Endothelial cell of umbilical vein (primary cell): ENCODE data around the gene HIVEP1. TPM values are rescaled to one million over a fixed set of nuclear protein-coding genes. Genes with fewer than 3 reads are reported as not detected.

Experiments
- BruUV-seq: library from RNA; stranded (reverse); fragments of 400-500 nt; replicated peaks from 2 replicates; lab custom pipeline; 2021; lab: Mats Ljungman, UMichigan
- CTCF ChIA-PET: fragments of 300-600, 350-600 bp; sonication (Branson Sonifier 250); formaldehyde crosslinking; loops from one replicate; lab custom pipeline; 2021; ENCODE audit warnings: antibody characterized with exemption, inconsistent platforms; lab: Charles Lee
- POLR2A ChIA-PET: fragments of 300-600, 350-600 bp; sonication (Branson Sonifier 250); formaldehyde crosslinking; loops from one replicate; lab custom pipeline; 2021; ENCODE audit warnings: antibody characterized with exemption, inconsistent platforms; lab: Charles Lee
- DNase-seq: peaks from one replicate; pipeline ENCODE4 v3.0.0-alpha.2; 2011; ENCODE audit warnings: low read depth, low spot score
- FAIRE-seq: peaks from 2 replicates; lab custom pipeline; 2011; peaks lifted over from hg19 to GRCh38; lab: Jason Lieb, UNC
- H2AFZ ChIP-seq: 2 replicates; pipeline ENCODE4 v1.6.0; 2012; ENCODE audit warnings: low read depth, low read length, control low read depth, inconsistent platforms
- H3K27ac ChIP-seq: 2 replicates; pipeline ENCODE4 v1.5.1; 2011; ENCODE audit warnings: low read depth, mild to moderate bottlenecking, control low read depth, low read length, moderate library complexity; ENCODE audit not compliant: insufficient read depth
- H3K27me3 ChIP-seq, 2 experiments: 2 replicates each; pipeline versions ENCODE4 v1.6.0 to v1.6.1; 2011; ENCODE audit warnings: low read length in 2 of 2, mixed read lengths in 1 of 2; ENCODE audit not compliant: control insufficient read depth in 2 of 2, insufficient read depth in 2 of 2
- H3K36me3 ChIP-seq, 2 experiments: 2 replicates in 1 of 2; 3 replicates in 1 of 2; pipeline ENCODE4 v1.5.1; 2011; ENCODE audit warnings: low read length in 2 of 2, mild to moderate bottlenecking in 1 of 2, moderate library complexity in 1 of 2; ENCODE audit not compliant: control insufficient read depth in 2 of 2, insufficient read depth in 2 of 2; ENCODE audit errors: extremely low read depth in 1 of 2
- H3K4me1 ChIP-seq: 3 replicates; pipeline ENCODE4 v1.5.1; 2011; ENCODE audit warnings: mild to moderate bottlenecking, low read length; ENCODE audit not compliant: control insufficient read depth, insufficient read depth; ENCODE audit errors: extremely low read depth
- H3K4me2 ChIP-seq: 2 replicates; pipeline ENCODE4 v1.6.1; 2011; ENCODE audit warnings: low read length, control low read depth, mixed read lengths; ENCODE audit not compliant: insufficient read depth
- H3K4me3 ChIP-seq, 3 experiments: fragments of 200-600 bp in 1 of 3; sonication (generic), shearing (Covaris generic) in 1 of 3; replicated peaks in 1 of 3; 2 replicates each; pipeline ENCODE4 v1.5.1; 2011 to 2016; ENCODE audit warnings: control low read depth in 3 of 3, low read length in 3 of 3, mild to moderate bottlenecking in 2 of 3, inconsistent platforms in 1 of 3, low read depth in 1 of 3, moderate library complexity in 1 of 3; ENCODE audit not compliant: insufficient read depth in 1 of 3
- H3K79me2 ChIP-seq: 2 replicates; pipeline ENCODE4 v1.6.0; 2012; ENCODE audit warnings: low read length, inconsistent platforms; ENCODE audit not compliant: control insufficient read depth, insufficient read depth
- H3K9ac ChIP-seq: replicated peaks from 2 replicates; pipeline ENCODE3; 2011; ENCODE audit warnings: low read length, control low read depth; ENCODE audit not compliant: insufficient read depth; ENCODE audit errors: extremely low read depth
- H3K9me1 ChIP-seq: replicated peaks from 3 replicates; pipeline ENCODE4 v1.6.0; 2011; ENCODE audit warnings: mild to moderate bottlenecking, low read length; ENCODE audit not compliant: control insufficient read depth, insufficient read depth; ENCODE audit errors: extremely low read depth
- H3K9me3 ChIP-seq: replicated peaks from 2 replicates; pipeline ENCODE4 v1.5.1; 2012; ENCODE audit warnings: low read length, inconsistent platforms; ENCODE audit not compliant: control insufficient read depth, insufficient read depth
- H4K20me1 ChIP-seq: replicated peaks from 2 replicates; pipeline ENCODE3; 2011; ENCODE audit warnings: mild to moderate bottlenecking, low read length; ENCODE audit not compliant: control insufficient read depth, insufficient read depth; ENCODE audit errors: extremely low read depth
- EZH2 ChIP-seq: IDR thresholded peaks from 2 replicates; pipeline ENCODE4 v1.6.1; 2012; ENCODE audit warnings: borderline replicate concordance, low read depth, mild to moderate bottlenecking, moderate library complexity, low read length, inconsistent platforms; ENCODE audit not compliant: severe bottlenecking
- FOS ChIP-seq: IDR thresholded peaks from 2 replicates; pipeline ENCODE4 v1.6.1; 2011; ENCODE audit warnings: mild to moderate bottlenecking, low read length, moderate library complexity, borderline replicate concordance; ENCODE audit not compliant: insufficient read depth
- GATA2 ChIP-seq: IDR thresholded peaks from 2 replicates; pipeline ENCODE4 v1.7.0; 2011; ENCODE audit warnings: low read depth, mild to moderate bottlenecking, moderate library complexity, mixed read lengths, low read length; ENCODE audit not compliant: insufficient read length, insufficient read depth
- JUN ChIP-seq: IDR thresholded peaks from 2 replicates; pipeline ENCODE4 v1.6.1; 2011; ENCODE audit warnings: borderline replicate concordance, low read depth; ENCODE audit not compliant: insufficient read length, insufficient read depth
- MAX ChIP-seq: IDR thresholded peaks from 2 replicates; pipeline ENCODE4 v1.6.1; 2011; ENCODE audit not compliant: insufficient read depth, insufficient read length
- MYC ChIP-seq: IDR thresholded peaks from one replicate; pipeline ENCODE4 v1.6.1; 2011; ENCODE audit warnings: mild to moderate bottlenecking, low read depth, low read length
- POLR2A ChIP-seq: IDR thresholded peaks from 2 replicates; pipeline ENCODE4 v1.6.1; 2012; ENCODE audit warnings: low read depth, mild to moderate bottlenecking, control low read depth, low read length
- POLR2AphosphoS5 ChIP-seq: IDR thresholded peaks from 2 replicates; pipeline ENCODE4 v1.6.1; 2012; ENCODE audit warnings: low read depth, mild to moderate bottlenecking, control low read depth, low read length, moderate library complexity; ENCODE audit not compliant: insufficient read depth
- dilution Hi-C: fragments of 300-500 bp; cut with MboI; formaldehyde crosslinking; loops from one replicate; pipeline ENCODE4 v1.15.0; 2019; ENCODE audit warnings: low sequenced_read_pairs; ENCODE audit not compliant: extremely low pct_ligation_motif_present
- intact Hi-C: fragments of 100-400 bp; cut with micrococcal nuclease; formaldehyde crosslinking; loops from one replicate; pipeline ENCODE4 v1.10.0; 2022
- polyA plus RNA-seq, 4 experiments: library from polyadenylated mRNA; depleted of rRNA in 3 of 4; stranded (reverse) in 3 of 4; unstranded in 1 of 4; fragments of >200 nt; gene quantifications; 2 replicates each; pipeline versions ENCODE4 v1.2.1 to v1.2.3, GENCODE V29; 2011 to 2012; ENCODE audit warnings: missing spikeins in 1 of 4
- total RNA-seq: library from RNA; stranded (reverse); gene quantifications from 2 replicates; pipeline ENCODE4 v1.2.3, GENCODE V29; 2021
- TF ChIP-seq, protein P1 (sequence below), 2 donors: IDR thresholded peaks; 1 replicate in 1 of 2; 2 replicates in 1 of 2; pipeline ENCODE4 v1.5.1; 2011; ENCODE audit warnings: low read length in 2 of 2, mild to moderate bottlenecking in 2 of 2, moderate library complexity in 2 of 2, control low read depth in 1 of 2, inconsistent platforms in 1 of 2, low read depth in 1 of 2; ENCODE audit not compliant: insufficient read depth in 1 of 2; ENCODE audit errors: extremely low read depth in 1 of 2

The HIVEP1 gene
- total and polyA plus RNA-seq, 2 donors (not counting 3 experiments of a cell fraction or from before 2014, with no cell fraction given), result 33.5 to 49.2 TPM

- TF ChIP-seq POLR2A (no peak), FOS (no peak), JUN (no peak), POLR2AphosphoS5 (no peak), MAX (no peak), MYC (no peak), EZH2 (no peak), GATA2 (no peak)
- TF ChIP-seq, protein P1, sequence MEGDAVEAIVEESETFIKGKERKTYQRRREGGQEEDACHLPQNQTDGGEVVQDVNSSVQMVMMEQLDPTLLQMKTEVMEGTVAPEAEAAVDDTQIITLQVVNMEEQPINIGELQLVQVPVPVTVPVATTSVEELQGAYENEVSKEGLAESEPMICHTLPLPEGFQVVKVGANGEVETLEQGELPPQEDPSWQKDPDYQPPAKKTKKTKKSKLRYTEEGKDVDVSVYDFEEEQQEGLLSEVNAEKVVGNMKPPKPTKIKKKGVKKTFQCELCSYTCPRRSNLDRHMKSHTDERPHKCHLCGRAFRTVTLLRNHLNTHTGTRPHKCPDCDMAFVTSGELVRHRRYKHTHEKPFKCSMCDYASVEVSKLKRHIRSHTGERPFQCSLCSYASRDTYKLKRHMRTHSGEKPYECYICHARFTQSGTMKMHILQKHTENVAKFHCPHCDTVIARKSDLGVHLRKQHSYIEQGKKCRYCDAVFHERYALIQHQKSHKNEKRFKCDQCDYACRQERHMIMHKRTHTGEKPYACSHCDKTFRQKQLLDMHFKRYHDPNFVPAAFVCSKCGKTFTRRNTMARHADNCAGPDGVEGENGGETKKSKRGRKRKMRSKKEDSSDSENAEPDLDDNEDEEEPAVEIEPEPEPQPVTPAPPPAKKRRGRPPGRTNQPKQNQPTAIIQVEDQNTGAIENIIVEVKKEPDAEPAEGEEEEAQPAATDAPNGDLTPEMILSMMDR (IDR thresholded peaks at IDR 0.05; ENCODE audit: extremely low read depth in 1 of 2, insufficient read depth in 1 of 2, low read depth in 1 of 2, low read length in 2 of 2), result no peak
- no peak for FAIRE-seq
- no peak overlapping the region for H3K9ac ChIP-seq
- H3K79me2 ChIP-seq, result peaks cover 44% of the 10 kb centered on the region
- no peaks in the 10 kb centered on the region for H3K27me3 ChIP-seq
- POLR2A ChIA-PET, result no interaction called here
- DNase-seq, result no peak
- dilution Hi-C loops, result no loop called here
- H3K9me1 ChIP-seq, result no peaks in the 10 kb centered on the region
- H3K4me3 ChIP-seq, result no peak overlapping the region
- intact Hi-C loops, result no loop called here
- no peaks in the 10 kb centered on the region for H4K20me1 ChIP-seq
- H3K9me3 ChIP-seq, result no peaks in the 10 kb centered on the region
- CTCF ChIA-PET, result no interaction called here
- H3K27ac ChIP-seq, result no peak overlapping the region
- H3K36me3 ChIP-seq, result peaks cover 2 to 5% of the 10 kb centered on the region in 2 experiments
- no peaks in the 10 kb centered on the region for H3K4me1 ChIP-seq
- BruUV-seq, result no TSS peak
- H3K4me2 ChIP-seq, result no peak overlapping the region
- no peak overlapping the region for H2AFZ ChIP-seq
These were observed 36.5 kb downstream of the HIVEP1 start for GRCh38 chr6:12048609-12049008.
